ENCODE data around the gene PPP2R5C. TPM values are rescaled to one million over a fixed set of nuclear protein-coding genes. Genes with fewer than 3 reads are reported as not detected.

PPP2R5C gene
- total RNA-seq, 1 donor from 2014 or later = 71.5 TPM

DNA sequence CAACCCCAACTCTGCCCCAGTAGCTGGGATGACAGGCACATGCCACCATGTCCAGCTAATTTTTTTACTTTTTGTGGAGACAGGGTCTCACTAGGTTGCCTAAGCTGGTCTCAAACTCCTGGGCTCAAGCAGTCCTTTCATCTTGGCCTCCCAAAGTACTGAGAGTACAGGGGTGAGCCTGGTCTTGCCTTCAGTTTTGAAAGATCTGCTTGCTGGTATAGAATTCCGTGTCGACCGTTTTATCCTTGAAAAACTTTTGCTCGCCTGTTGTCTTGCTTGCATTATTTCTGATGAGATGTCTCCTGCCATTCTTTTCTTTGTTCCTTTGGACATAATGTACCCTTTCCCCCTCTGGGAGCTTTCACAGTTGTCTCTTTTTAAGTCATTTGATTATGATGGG, 110.8 kb downstream of the PPP2R5C start:
- no peaks in the 10 kb centered on the region for H3K4me1 Mint-ChIP-seq (ENCODE audit: unreplicated experiment)
- no peak for DNase-seq (ENCODE audit: low spot score)
- H3K36me3 Mint-ChIP-seq (ENCODE audit: low read depth, unreplicated experiment) = no peaks in the 10 kb centered on the region
- no peak overlapping the region for H3K27ac Mint-ChIP-seq (ENCODE audit: unreplicated experiment)
- no peak overlapping the region for H3K4me3 Mint-ChIP-seq (ENCODE audit: unreplicated experiment)
- no peaks in the 10 kb centered on the region for H3K27me3 Mint-ChIP-seq (ENCODE audit: unreplicated experiment)
- TF ChIP-seq, protein P1, sequence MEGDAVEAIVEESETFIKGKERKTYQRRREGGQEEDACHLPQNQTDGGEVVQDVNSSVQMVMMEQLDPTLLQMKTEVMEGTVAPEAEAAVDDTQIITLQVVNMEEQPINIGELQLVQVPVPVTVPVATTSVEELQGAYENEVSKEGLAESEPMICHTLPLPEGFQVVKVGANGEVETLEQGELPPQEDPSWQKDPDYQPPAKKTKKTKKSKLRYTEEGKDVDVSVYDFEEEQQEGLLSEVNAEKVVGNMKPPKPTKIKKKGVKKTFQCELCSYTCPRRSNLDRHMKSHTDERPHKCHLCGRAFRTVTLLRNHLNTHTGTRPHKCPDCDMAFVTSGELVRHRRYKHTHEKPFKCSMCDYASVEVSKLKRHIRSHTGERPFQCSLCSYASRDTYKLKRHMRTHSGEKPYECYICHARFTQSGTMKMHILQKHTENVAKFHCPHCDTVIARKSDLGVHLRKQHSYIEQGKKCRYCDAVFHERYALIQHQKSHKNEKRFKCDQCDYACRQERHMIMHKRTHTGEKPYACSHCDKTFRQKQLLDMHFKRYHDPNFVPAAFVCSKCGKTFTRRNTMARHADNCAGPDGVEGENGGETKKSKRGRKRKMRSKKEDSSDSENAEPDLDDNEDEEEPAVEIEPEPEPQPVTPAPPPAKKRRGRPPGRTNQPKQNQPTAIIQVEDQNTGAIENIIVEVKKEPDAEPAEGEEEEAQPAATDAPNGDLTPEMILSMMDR (IDR thresholded peaks at IDR 0.05; ENCODE audit: unreplicated experiment) = no peak
- H3K9me3 Mint-ChIP-seq (ENCODE audit: unreplicated experiment) = no peaks in the 10 kb centered on the region

DNA sequence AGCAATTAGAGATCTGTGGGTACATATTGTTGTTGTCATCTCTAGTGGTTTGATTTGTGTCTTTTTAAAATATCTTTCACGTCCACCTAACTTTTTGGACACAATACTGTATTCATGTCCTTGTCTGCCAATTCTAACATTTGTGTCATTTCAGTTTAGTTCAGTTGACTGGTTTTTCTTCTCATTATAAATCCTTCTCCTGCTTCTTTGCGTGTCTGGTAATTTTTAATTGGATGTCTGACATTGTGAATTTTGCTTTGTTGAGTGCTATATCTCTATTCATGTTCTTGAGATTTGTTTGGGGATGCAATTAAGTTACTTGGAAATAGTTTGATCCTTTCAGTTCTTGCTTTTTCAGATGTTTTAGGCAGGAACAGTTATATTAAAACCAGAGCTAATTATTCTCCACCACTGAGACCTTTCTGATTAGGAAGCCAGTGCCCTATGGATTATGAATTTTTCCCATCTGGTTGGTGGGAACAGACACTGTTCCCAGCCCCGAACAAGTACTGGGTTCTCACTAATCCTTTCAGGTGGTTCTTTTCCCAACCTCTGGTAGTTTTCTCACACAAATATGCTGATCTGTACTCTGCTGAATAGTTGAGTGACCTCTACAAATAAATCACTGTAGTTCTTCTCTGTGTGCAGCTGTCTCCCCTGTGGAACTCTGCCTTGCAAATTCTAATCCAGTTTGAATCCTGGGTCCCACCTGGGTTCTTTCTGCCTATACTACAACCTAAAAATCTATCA, 111.7 kb downstream of the PPP2R5C start:
- Mint-ChIP-seq H3K27ac (ENCODE audit: unreplicated experiment) (no peak overlapping the region), H3K36me3 (ENCODE audit: low read depth, unreplicated experiment) (no peaks in the 10 kb centered on the region), H3K27me3 (ENCODE audit: unreplicated experiment) (no peaks in the 10 kb centered on the region), H3K4me3 (ENCODE audit: unreplicated experiment) (no peak overlapping the region), H3K9me3 (ENCODE audit: unreplicated experiment) (no peaks in the 10 kb centered on the region), H3K4me1 (ENCODE audit: unreplicated experiment) (no peaks in the 10 kb centered on the region)
- TF ChIP-seq, protein P1 (IDR thresholded peaks at IDR 0.05; ENCODE audit: unreplicated experiment) = no peak
- DNase-seq (ENCODE audit: low spot score) = no peak

DNA sequence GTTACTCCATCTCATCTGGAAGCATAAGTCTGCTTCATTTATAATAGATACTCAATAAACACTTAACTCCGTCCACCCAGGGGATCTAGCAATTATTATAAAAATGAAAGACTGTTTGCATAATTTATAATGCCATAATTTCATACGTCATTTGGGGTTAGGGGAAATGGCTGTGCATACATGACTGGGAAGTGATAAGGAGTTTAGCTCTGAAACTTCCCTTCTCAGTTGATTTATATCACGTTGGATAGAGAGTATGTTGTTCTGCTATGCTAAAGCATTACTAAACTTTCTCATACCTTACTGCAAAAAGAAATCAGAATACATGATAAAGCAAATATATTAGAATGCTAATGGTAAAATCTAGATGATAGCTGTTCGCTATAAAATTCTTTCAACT, 112.5 kb downstream of the PPP2R5C start:
- TF ChIP-seq, protein P1 (IDR thresholded peaks at IDR 0.05; ENCODE audit: unreplicated experiment) = no peak
- Mint-ChIP-seq H3K9me3 (ENCODE audit: unreplicated experiment) (no peaks in the 10 kb centered on the region), H3K36me3 (ENCODE audit: low read depth, unreplicated experiment) (no peaks in the 10 kb centered on the region), H3K27ac (ENCODE audit: unreplicated experiment) (no peak overlapping the region), H3K27me3 (ENCODE audit: unreplicated experiment) (no peaks in the 10 kb centered on the region), H3K4me3 (ENCODE audit: unreplicated experiment) (no peak overlapping the region), H3K4me1 (ENCODE audit: unreplicated experiment) (no peaks in the 10 kb centered on the region)
- DNase-seq (ENCODE audit: low spot score) = no peak

DNA sequence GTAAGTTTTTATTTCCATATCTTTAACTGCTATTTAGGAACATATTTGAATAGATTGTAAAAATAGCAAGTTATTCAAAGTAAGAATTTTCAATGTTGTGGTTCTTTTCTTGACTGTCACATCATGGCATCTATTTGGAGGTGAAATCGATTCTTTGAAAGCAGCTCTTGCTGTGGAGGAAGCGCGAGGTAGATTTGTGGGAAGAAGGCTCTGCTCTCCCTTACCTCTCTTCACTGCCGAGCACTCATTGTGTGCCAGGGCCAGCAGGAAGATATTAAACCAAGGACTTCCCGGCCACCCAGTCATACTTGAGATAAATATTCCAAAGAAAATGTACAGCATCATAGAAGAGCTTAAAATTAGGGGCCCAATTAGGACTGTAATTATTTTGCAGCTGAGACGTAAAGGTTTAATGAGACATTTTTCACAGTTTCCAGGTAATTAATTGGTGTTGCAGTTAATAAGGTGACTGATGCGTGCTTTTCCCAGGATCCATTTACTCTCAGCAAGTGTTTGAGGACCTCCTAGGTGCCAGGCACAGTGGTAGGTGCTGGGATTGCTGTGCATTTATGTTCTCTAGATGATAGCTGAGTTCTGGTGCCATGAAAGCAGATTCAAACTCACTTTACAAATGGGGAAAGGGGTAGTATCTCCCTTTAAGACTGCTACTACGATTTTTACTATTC, 113.7 kb downstream of the PPP2R5C start:
- H3K27me3 Mint-ChIP-seq (ENCODE audit: unreplicated experiment) = peaks cover 3% of the 10 kb centered on the region
- TF ChIP-seq, protein P1 (IDR thresholded peaks at IDR 0.05; ENCODE audit: unreplicated experiment) = no peak
- H3K9me3 Mint-ChIP-seq (ENCODE audit: unreplicated experiment) = no peaks in the 10 kb centered on the region
- no peaks in the 10 kb centered on the region for H3K4me1 Mint-ChIP-seq (ENCODE audit: unreplicated experiment)
- H3K4me3 Mint-ChIP-seq (ENCODE audit: unreplicated experiment) = no peak overlapping the region
- DNase-seq (ENCODE audit: low spot score) = no peak
- no peaks in the 10 kb centered on the region for H3K36me3 Mint-ChIP-seq (ENCODE audit: low read depth, unreplicated experiment)
- no peak overlapping the region for H3K27ac Mint-ChIP-seq (ENCODE audit: unreplicated experiment)
